ENCODE results near the gene SPATA31E1.

SPATA31E1 gene

GRCh38 chr9:87873607-87874303 is 8.9 kb upstream of the SPATA31E1 start:
- no peaks in the 10 kb centered on the region for H3K27me3 ChIP-seq (ENCODE audit: insufficient read depth, low read length)
- H3F3A ChIP-seq (ENCODE audit: insufficient read depth, low read length), result no peaks in the 10 kb centered on the region
- no peak overlapping the region for H2AFZ ChIP-seq (ENCODE audit: low read length)
- no peaks in the 10 kb centered on the region for H3K36me3 ChIP-seq (ENCODE audit: insufficient read depth, low read length)
- TF ChIP-seq EZH2 (IDR thresholded peaks at IDR 0.05; ENCODE audit: borderline replicate concordance, low read length), result no peak
- no peak for TF ChIP-seq CTCF (IDR thresholded peaks at IDR 0.05; ENCODE audit: low read length)
- H3K4me3 ChIP-seq (ENCODE audit: low read depth, low read length, poor library complexity, severe bottlenecking), result no peak overlapping the region
- no peak overlapping the region for H3K4me2 ChIP-seq (ENCODE audit: low read length)
- H3K9me3 ChIP-seq (ENCODE audit: low read length), result no peaks in the 10 kb centered on the region
- no peak overlapping the region for H3K9ac ChIP-seq (ENCODE audit: low read length)
- no peaks in the 10 kb centered on the region for H3K79me2 ChIP-seq (ENCODE audit: insufficient read depth, low read length)
- no peaks in the 10 kb centered on the region for H3K9me2 ChIP-seq (ENCODE audit: low read depth, low read length)
- H3K27ac ChIP-seq (ENCODE audit: low read depth, low read length, poor library complexity, severe bottlenecking), result no peak overlapping the region
- H4K20me1 ChIP-seq (ENCODE audit: insufficient read depth, low read length), result no peaks in the 10 kb centered on the region
- H3K4me1 ChIP-seq (ENCODE audit: insufficient read depth, low read length, severe bottlenecking), result no peaks in the 10 kb centered on the region

- Histone ChIP-seq H2AFZ (ENCODE audit: low read length) (no peak overlapping the region), H3F3A (ENCODE audit: insufficient read depth, low read length) (no peaks in the 10 kb centered on the region)
- no peak for TF ChIP-seq CTCF (IDR thresholded peaks at IDR 0.05; ENCODE audit: low read length)
- TF ChIP-seq EZH2 (IDR thresholded peaks at IDR 0.05; ENCODE audit: borderline replicate concordance, low read length), result no peak
Measured at GRCh38 chr9:87874304-87874623, 8.4 kb upstream of the SPATA31E1 start.

GRCh38 chr9:87875060-87875459 is 7.6 kb upstream of the SPATA31E1 start:
- no peak overlapping the region for H3K4me2 ChIP-seq (ENCODE audit: low read length)
- H4K20me1 ChIP-seq (ENCODE audit: insufficient read depth, low read length), result no peaks in the 10 kb centered on the region
- no peak overlapping the region for H3K4me3 ChIP-seq (ENCODE audit: low read depth, low read length, poor library complexity, severe bottlenecking)
- H3K4me1 ChIP-seq (ENCODE audit: insufficient read depth, low read length, severe bottlenecking), result no peaks in the 10 kb centered on the region
- H3K79me2 ChIP-seq (ENCODE audit: insufficient read depth, low read length), result no peaks in the 10 kb centered on the region
- H2AFZ ChIP-seq (ENCODE audit: low read length), result no peak overlapping the region
- H3K9me3 ChIP-seq (ENCODE audit: low read length), result no peaks in the 10 kb centered on the region
- no peak overlapping the region for H3K27ac ChIP-seq (ENCODE audit: low read depth, low read length, poor library complexity, severe bottlenecking)
- no peaks in the 10 kb centered on the region for H3K9me2 ChIP-seq (ENCODE audit: low read depth, low read length)
- H3F3A ChIP-seq (ENCODE audit: insufficient read depth, low read length), result no peaks in the 10 kb centered on the region
- TF ChIP-seq CTCF (IDR thresholded peaks at IDR 0.05; ENCODE audit: low read length) (no peak), EZH2 (IDR thresholded peaks at IDR 0.05; ENCODE audit: borderline replicate concordance, low read length) (no peak)
- no peak overlapping the region for H3K9ac ChIP-seq (ENCODE audit: low read length)
- H3K27me3 ChIP-seq (ENCODE audit: insufficient read depth, low read length), result no peaks in the 10 kb centered on the region
- no peaks in the 10 kb centered on the region for H3K36me3 ChIP-seq (ENCODE audit: insufficient read depth, low read length)

More at GRCh38 chr9:87874304-87874623, 8.4 kb upstream of the SPATA31E1 start:
- Histone ChIP-seq H3K4me2 (ENCODE audit: low read length) (no peak overlapping the region), H3K9ac (ENCODE audit: low read length) (no peak overlapping the region), H3K27ac (ENCODE audit: low read depth, low read length, poor library complexity, severe bottlenecking) (no peak overlapping the region), H3K4me3 (ENCODE audit: low read depth, low read length, poor library complexity, severe bottlenecking) (no peak overlapping the region), H3K9me3 (ENCODE audit: low read length) (no peaks in the 10 kb centered on the region), H3K4me1 (ENCODE audit: insufficient read depth, low read length, severe bottlenecking) (no peaks in the 10 kb centered on the region), H4K20me1 (ENCODE audit: insufficient read depth, low read length) (no peaks in the 10 kb centered on the region), H3K36me3 (ENCODE audit: insufficient read depth, low read length) (no peaks in the 10 kb centered on the region), H3K79me2 (ENCODE audit: insufficient read depth, low read length) (no peaks in the 10 kb centered on the region), H3K9me2 (ENCODE audit: low read depth, low read length) (no peaks in the 10 kb centered on the region), H3K27me3 (ENCODE audit: insufficient read depth, low read length) (no peaks in the 10 kb centered on the region)

All from OCI-LY1 (cell line).